ENCODE results near the gene EGFR.

DNA sequence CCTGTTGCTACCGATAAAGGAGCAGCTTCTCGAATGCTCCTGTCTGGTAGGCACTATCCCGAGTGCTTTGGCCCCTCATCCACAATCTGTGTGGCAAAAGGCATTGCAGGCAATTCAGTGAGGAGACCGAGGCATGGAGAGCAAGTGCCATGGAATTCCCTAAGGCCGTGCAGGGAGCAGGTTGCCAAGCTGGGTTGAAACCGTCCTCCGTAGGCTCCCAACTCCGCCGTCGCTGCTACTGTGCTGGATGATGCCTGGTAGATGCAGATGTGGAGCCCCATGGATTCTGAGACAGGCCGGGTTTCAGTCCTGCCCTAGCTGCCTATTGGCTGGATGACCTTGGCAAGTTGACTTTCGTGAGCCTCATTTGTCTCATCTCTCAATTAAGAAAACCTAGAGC lies 85.3 kb downstream of the EGFR start:
- TF ChIP-seq, protein P1, sequence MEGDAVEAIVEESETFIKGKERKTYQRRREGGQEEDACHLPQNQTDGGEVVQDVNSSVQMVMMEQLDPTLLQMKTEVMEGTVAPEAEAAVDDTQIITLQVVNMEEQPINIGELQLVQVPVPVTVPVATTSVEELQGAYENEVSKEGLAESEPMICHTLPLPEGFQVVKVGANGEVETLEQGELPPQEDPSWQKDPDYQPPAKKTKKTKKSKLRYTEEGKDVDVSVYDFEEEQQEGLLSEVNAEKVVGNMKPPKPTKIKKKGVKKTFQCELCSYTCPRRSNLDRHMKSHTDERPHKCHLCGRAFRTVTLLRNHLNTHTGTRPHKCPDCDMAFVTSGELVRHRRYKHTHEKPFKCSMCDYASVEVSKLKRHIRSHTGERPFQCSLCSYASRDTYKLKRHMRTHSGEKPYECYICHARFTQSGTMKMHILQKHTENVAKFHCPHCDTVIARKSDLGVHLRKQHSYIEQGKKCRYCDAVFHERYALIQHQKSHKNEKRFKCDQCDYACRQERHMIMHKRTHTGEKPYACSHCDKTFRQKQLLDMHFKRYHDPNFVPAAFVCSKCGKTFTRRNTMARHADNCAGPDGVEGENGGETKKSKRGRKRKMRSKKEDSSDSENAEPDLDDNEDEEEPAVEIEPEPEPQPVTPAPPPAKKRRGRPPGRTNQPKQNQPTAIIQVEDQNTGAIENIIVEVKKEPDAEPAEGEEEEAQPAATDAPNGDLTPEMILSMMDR (IDR thresholded peaks at IDR 0.05) = no peak
- TF ChIP-seq POLR2AphosphoS5 (IDR thresholded peaks at IDR 0.05) (no peak), POLR2A (IDR thresholded peaks at IDR 0.05; ENCODE audit: low read depth) (no peak), EP300 (IDR thresholded peaks at IDR 0.05) (no peak)

Data from esophagus muscularis mucosa (tissue), 4 donors.